Breast epithelium (tissue), 3 donors: Measurements from ENCODE around the gene NUMA1.
A peak's percentile ranks its signal among the peaks of the same experiment; 100 is the strongest.

Source experiments
- POLR2A ChIP-seq: fragments of 450-650 bp; IDR thresholded peaks from one replicate; pipeline ENCODE4 v1.6.1; 2016; ENCODE audit warnings: antibody characterized with exemption, mild to moderate bottlenecking, moderate library complexity
- POLR2AphosphoS5 ChIP-seq, 3 donors: sonication (generic); formaldehyde crosslinking; IDR thresholded peaks; one replicate each; pipeline ENCODE4 v1.6.1; 2017; ENCODE audit warnings: antibody characterized with exemption in 3 of 3
- TF ChIP-seq, protein P1 (sequence below), 3 donors: fragments of 450-650 bp; IDR thresholded peaks; one replicate each; pipeline ENCODE4 v1.5.1; 2016 to 2017; ENCODE audit warnings: antibody characterized with exemption in 3 of 3, mild to moderate bottlenecking in 3 of 3, moderate library complexity in 3 of 3

DNA sequence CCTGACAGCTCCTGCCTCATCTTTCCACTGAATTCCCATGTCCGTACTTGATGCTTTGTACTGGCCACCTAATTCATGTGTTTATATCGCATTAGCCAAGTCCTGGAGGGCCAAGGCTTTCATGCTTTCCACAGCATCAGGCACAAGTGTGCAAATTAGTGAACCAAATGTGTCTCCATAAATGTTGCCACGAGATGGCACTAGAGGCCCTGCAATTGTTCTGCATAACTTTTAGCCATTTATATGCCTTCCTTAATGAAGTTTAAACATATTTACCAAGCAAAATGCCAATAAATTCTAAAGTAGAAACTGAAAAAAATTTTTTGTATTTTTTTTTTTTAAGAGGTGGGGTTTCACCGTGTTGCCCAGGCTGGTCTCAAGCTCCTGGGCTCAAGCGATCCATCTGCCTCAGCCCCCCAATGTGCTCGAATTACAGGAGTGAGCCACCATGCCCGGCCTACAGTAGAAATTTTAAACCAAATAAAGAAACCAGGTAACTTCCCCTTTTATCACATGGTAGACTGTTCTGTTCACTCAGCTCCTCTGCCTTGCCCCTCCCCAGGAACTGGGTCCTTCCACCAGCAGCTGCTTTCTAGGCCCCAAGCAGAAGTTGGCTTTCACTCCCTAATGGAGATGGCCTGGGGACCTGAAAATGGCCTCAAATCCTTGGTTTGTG lies 102.5 kb downstream of the NUMA1 start:
- TF ChIP-seq, protein P1, sequence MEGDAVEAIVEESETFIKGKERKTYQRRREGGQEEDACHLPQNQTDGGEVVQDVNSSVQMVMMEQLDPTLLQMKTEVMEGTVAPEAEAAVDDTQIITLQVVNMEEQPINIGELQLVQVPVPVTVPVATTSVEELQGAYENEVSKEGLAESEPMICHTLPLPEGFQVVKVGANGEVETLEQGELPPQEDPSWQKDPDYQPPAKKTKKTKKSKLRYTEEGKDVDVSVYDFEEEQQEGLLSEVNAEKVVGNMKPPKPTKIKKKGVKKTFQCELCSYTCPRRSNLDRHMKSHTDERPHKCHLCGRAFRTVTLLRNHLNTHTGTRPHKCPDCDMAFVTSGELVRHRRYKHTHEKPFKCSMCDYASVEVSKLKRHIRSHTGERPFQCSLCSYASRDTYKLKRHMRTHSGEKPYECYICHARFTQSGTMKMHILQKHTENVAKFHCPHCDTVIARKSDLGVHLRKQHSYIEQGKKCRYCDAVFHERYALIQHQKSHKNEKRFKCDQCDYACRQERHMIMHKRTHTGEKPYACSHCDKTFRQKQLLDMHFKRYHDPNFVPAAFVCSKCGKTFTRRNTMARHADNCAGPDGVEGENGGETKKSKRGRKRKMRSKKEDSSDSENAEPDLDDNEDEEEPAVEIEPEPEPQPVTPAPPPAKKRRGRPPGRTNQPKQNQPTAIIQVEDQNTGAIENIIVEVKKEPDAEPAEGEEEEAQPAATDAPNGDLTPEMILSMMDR (IDR thresholded peaks at IDR 0.05) = peak; percentile 44 to 74 (median 71)
- no peak for TF ChIP-seq POLR2A
- TF ChIP-seq POLR2AphosphoS5 (IDR thresholded peaks at IDR 0.05) = no peak
